Aorta (tissue), 5 donors: ENCODE results near the gene GALNT18. TPM values are rescaled to one million over a fixed set of nuclear protein-coding genes. Genes with fewer than 3 reads are reported as not detected.

Experiments used
- ATAC-seq: fragments of 200-7000 bp; cut with Tn5 transposase; one replicate; pipeline ENCODE4 v1.9.1; 2022; ENCODE audit warnings: moderate library complexity; ENCODE audit not compliant: low FRiP score
- DNase-seq, 2 donors: peaks; one replicate each; pipeline ENCODE4 v3.0.0-alpha.2; 2020
- H3K27ac ChIP-seq, 2 donors: one replicate each; pipeline ENCODE4 v1.5.1; 2013; ENCODE audit warnings: low read length in 2 of 2, mild to moderate bottlenecking in 2 of 2, moderate library complexity in 2 of 2, control low read depth in 1 of 2, inconsistent platforms in 1 of 2, low read depth in 1 of 2
- H3K27me3 ChIP-seq, 2 donors: one replicate each; pipeline ENCODE4 v1.6.1; 2013; ENCODE audit warnings: control low read depth in 1 of 2, low read length in 1 of 2, mild to moderate bottlenecking in 1 of 2, moderate library complexity in 1 of 2; ENCODE audit not compliant: insufficient read depth in 2 of 2, control insufficient read depth in 1 of 2
- H3K36me3 ChIP-seq, 2 donors: one replicate each; pipeline ENCODE4 v1.6.1; 2013; ENCODE audit warnings: control low read depth in 1 of 2, low read length in 1 of 2, mild to moderate bottlenecking in 1 of 2; ENCODE audit not compliant: insufficient read depth in 2 of 2, control insufficient read depth in 1 of 2
- H3K4me1 ChIP-seq, 2 donors: one replicate each; pipeline ENCODE4 v1.6.1; 2013; ENCODE audit warnings: low read length in 2 of 2, control low read depth in 1 of 2, mild to moderate bottlenecking in 1 of 2, moderate library complexity in 1 of 2; ENCODE audit not compliant: insufficient read depth in 2 of 2, control insufficient read depth in 1 of 2
- H3K4me3 ChIP-seq, 2 donors: one replicate each; pipeline ENCODE4 v1.5.1; 2013; ENCODE audit warnings: low read length in 2 of 2, control low read depth in 1 of 2, mild to moderate bottlenecking in 1 of 2
- H3K9me3 ChIP-seq: one replicate; pipeline ENCODE4 v1.6.1; 2013; ENCODE audit warnings: mild to moderate bottlenecking, low read length; ENCODE audit not compliant: control insufficient read depth
- WGBS, 2 donors: extraction: QIAGEN DNeasy Blood & Tissue Kit; methylation state at CpG; one replicate each; pipeline ENCODE4 v1.1.7; 2013; 5-methylcytosine and 5-hydroxymethylcytosine counted together
- intact Hi-C, 2 donors: fragments of 100-400 bp; cut with DNase I; formaldehyde crosslinking; loops; one replicate each; pipeline versions ENCODE4 v1.14.2 to v1.15.0; 2022
- polyA plus RNA-seq, 2 donors: library from polyadenylated mRNA; stranded (reverse); fragments of 200-250 nt; gene quantifications; one replicate each; pipeline ENCODE4 v1.2.3, GENCODE V29; 2013
- total RNA-seq, 2 donors: library from RNA; stranded (reverse); fragmentation: NEBNext Ultra II Directional; extraction: Animal tissue kit (Norgen Biotek cat#: 25700); gene quantifications; one replicate each; pipeline ENCODE4 v1.2.1, GENCODE V29; 2021
- donor health status: healthy with polysubstance abuse.
- donor health status: Bipolar disorder and iron deficiency.
- donor health status: DM: no; HTN: no; CAD: no.
- donor health status: DM: no; HTN: no; CAD: no.
- donor health status: DM: yes; HTN: yes; CAD: no.

GALNT18 gene
- total and polyA plus RNA-seq, 4 donors, result 5.3 to 60.6 (median 21.4) TPM

DNA sequence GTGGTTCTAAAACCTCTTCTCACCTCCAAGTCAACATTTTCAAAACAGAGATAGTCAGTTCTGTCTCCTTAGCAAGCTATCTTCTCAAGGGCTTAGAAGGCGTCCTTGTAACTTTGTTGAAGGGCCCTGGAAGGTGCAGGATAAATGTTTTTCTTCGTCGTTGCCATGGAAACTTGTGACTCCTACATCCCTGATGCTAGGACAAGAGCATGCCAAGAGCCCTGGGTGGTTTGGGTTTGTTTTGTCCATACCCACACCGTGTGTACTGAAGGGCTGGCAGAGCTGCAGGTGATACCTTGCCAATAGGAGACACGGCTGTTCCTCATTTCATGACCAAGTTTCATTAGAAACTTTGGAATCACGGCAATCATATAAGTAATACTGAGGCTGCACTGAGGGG lies 81.6 kb downstream of the GALNT18 start:
- 68 to 70% methylated on average over 6 of the region's 6 CpGs for WGBS, 2 donors
- no peak overlapping the region for H3K4me3 ChIP-seq
- no peaks in the 10 kb centered on the region for H3K27me3 ChIP-seq
- ATAC-seq (no peak), DNase-seq (no peak)
- no peaks in the 10 kb centered on the region for H3K9me3 ChIP-seq
- intact Hi-C loops, result no loop called here
- H3K36me3 ChIP-seq, result no peaks in the 10 kb centered on the region
- peaks cover 0 to 1% of the 10 kb centered on the region in 2 donors for H3K4me1 ChIP-seq
- H3K27ac ChIP-seq, result no peak overlapping the region

DNA sequence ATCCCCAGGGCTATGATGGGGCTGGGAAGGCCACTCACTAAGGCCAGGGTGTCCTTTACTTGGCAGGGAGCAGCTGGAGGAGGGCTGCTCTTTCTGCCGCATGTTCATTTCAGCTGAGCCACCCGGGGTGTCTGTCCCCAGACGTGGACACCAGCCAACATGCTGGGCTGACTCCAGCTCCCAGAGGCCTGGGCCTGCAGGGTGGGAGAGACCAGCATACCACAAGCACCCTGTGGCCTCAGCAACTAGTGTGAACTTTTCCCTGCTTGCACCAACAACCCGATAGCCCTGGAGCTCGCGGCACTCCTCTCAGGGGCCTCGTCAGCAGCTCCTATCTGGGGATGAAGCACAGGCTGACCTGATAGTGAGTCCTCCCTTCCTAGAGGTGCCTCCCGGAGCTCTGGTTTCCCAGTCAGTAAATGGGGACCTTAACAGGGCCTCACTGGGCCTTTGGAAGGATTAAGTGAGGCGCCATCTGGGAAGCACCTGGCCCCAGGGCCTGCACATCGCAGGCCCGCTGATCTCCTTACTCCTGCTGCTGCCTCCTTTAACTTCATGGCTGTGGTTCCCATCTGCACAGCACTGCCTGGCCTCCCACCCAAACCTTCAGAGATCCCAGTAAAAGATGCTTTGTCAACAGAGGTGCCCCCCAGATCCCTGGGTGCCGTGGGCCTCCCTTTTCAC lies 83.4 kb downstream of the GALNT18 start:
- intact Hi-C loops, result loop anchor here (5.0 to 10.0 kb wide), 2 partner anchors 84 to 86 kb away; partner anchors contain the start of gene GALNT18 (in 2 of the 2)
- Histone ChIP-seq H3K36me3 (no peaks in the 10 kb centered on the region), H3K27me3 (no peaks in the 10 kb centered on the region), H3K4me3 (no peak overlapping the region), H3K9me3 (no peaks in the 10 kb centered on the region), H3K4me1 (peaks cover 0 to 1% of the 10 kb centered on the region in 2 donors), H3K27ac (peak overlapping the region in 1 of 2 donors; percentile 15)
- DNase-seq (peak; percentile 73 to 87), ATAC-seq (peak; percentile 39)
- WGBS, 2 donors, result 26 to 34% methylated on average over 12 of the region's 12 CpGs

DNA sequence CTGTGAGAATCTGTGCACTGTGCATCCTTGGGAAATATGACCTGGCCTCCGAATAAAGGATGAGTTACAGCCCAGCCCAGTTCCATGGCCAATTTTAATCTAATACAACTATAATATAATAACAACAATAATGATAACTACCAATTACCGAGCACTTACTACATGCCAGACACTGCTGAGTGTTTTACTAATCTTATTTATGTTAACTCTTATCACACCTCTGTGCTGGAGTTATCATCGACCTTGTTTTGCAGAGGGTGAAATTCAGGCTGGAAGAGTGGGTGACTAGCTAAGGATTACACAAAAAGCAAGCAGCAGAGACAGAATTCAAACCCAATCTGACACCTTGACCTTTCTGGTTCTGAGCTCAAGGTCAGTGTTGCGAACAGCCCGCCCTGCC lies 83.9 kb downstream of the GALNT18 start:
- intact Hi-C loops, result loop anchor here (5.0 to 10.0 kb wide), 2 partner anchors 84 to 87 kb away; partner anchors contain the start of gene GALNT18 (in 2 of the 2)

DNA sequence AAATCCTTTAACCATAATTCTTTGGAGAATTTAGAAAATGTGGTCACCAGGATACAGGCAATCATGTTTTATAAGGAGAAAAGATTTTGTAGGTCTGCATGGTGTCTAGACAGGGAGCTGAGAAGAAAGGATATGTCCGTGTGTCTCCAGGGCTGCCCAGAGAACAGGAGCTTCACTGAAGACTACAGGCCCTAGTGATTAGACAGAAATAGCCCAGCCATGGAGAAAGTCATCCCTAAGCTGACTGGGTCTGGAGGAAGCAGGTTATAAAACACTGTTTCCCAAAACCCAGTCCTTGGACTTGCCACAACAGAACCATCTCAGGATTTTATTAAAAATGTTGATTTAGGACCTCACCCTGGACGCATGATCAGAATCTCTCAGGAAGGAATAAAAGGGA lies 84.4 kb downstream of the GALNT18 start:
- H3K27me3 ChIP-seq, result no peaks in the 10 kb centered on the region
- H3K9me3 ChIP-seq, result no peaks in the 10 kb centered on the region
- no peaks in the 10 kb centered on the region for H3K36me3 ChIP-seq
- no peak for ATAC-seq
- no peak for DNase-seq
- intact Hi-C loops, result loop anchor here (5.0 to 10.0 kb wide), 2 partner anchors 85 to 87 kb away; partner anchors contain the start of gene GALNT18 (in 2 of the 2)
- H3K4me3 ChIP-seq, result no peak overlapping the region
- H3K27ac ChIP-seq, result no peak overlapping the region
- H3K4me1 ChIP-seq, result peaks cover 0 to 3% of the 10 kb centered on the region in 2 donors
- WGBS, 2 donors, result 0 to 8% methylated on average over 2 of the region's 2 CpGs

More for the DNA sequence above, 83.9 kb downstream of the GALNT18 start:
- no peak overlapping the region for H3K4me3 ChIP-seq
- no peaks in the 10 kb centered on the region for H3K9me3 ChIP-seq
- 23 to 24% methylated on average over 5 of the region's 5 CpGs for WGBS, 2 donors
- no peaks in the 10 kb centered on the region for H3K27me3 ChIP-seq
- ATAC-seq (no peak), DNase-seq (no peak)
- peaks cover 0 to 3% of the 10 kb centered on the region in 2 donors for H3K4me1 ChIP-seq
- no peak overlapping the region for H3K27ac ChIP-seq
- no peaks in the 10 kb centered on the region for H3K36me3 ChIP-seq

DNA sequence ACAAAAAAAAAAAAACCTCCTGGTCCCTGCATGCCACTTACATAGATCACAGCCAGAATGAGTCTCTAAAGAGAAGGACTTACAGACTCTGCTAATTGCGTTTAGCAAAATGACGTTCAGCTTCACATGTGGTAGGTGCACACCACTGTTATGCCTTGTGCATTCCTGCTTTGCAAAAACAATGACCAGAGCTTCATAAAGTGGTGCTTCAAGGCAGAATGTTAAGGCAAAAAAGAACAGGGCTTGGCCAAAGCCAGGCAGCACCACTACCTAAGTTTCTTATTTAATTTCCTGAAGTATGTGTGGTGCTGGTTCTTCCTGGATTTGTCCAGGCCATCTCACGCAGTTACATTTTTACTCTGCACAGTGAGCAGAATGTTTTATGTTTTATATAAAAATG lies 85.2 kb downstream of the GALNT18 start:
- Histone ChIP-seq H3K4me1 (peaks cover 0 to 3% of the 10 kb centered on the region in 2 donors), H3K27me3 (no peaks in the 10 kb centered on the region), H3K4me3 (no peak overlapping the region), H3K9me3 (no peaks in the 10 kb centered on the region), H3K36me3 (no peaks in the 10 kb centered on the region), H3K27ac (no peak overlapping the region)
- intact Hi-C loops, result loop anchor here (5.0 to 10.0 kb wide), 2 partner anchors 86 to 88 kb away; partner anchors contain the start of gene GALNT18 (in 2 of the 2)
- 38 to 48% methylated on average over 3 of the region's 3 CpGs for WGBS, 2 donors
- DNase-seq (no peak), ATAC-seq (no peak)

DNA sequence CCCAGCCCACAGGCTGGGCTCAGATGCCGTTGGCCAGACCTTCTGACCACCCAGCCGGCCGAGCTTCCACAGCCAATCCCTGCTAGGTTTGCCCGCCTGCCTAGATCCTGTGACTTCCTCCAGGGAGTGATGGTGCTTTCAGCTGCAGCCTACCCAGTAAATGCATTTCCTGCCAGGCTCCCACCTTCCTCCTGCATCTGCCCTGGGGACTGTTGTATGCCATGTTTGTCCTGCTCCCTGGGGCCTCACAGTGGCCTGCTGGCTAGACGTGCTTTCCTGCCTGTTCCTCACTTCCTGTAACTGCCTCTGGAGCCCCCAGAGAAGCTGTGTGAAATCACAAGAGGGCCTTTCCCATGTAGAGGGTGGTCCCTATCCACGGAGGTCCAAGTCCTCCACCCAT lies 86.2 kb downstream of the GALNT18 start:
- no peaks in the 10 kb centered on the region for H3K9me3 ChIP-seq
- 49 to 56% methylated on average over 6 of the region's 6 CpGs for WGBS, 2 donors
- peaks cover 0 to 3% of the 10 kb centered on the region in 2 donors for H3K4me1 ChIP-seq
- no peak for DNase-seq
- peak; percentile 1 for ATAC-seq
- intact Hi-C loops, result loop anchor here (5.0 to 10.0 kb wide), 2 partner anchors 87 to 89 kb away; partner anchors contain the start of gene GALNT18 (in 2 of the 2)
- H3K27me3 ChIP-seq, result no peaks in the 10 kb centered on the region
- peak overlapping the region in 1 of 2 donors; percentile 2 for H3K27ac ChIP-seq
- H3K4me3 ChIP-seq, result no peak overlapping the region
- H3K36me3 ChIP-seq, result no peaks in the 10 kb centered on the region

DNA sequence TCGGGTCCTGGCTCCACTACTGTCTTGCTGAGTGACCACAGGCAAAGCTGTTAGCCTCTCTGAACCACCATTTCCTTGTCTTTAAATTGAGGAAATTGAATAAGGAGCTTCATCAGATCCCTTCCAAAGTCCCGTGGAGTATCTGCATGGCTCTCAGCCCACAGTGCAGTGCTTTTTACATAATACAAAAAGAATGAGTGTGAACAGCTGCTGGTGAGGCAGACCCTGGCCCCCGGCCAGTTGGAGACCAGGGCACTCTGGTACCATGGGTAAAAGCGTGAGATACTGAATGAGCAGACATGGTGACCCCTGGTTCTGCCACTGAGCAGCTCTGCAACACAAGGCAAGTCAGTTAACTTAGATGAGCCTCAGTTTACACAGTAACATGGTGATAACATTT lies 86.8 kb downstream of the GALNT18 start:
- no peak overlapping the region for H3K27ac ChIP-seq
- intact Hi-C loops, result loop anchor here (5.0 to 10.0 kb wide), 2 partner anchors 87 to 90 kb away; partner anchors contain the start of gene GALNT18 (in 2 of the 2)
- DNase-seq (peak; percentile 70 to 88), ATAC-seq (no peak)
- 4% methylated on average over 4 of the region's 4 CpGs for WGBS, 2 donors
- H3K4me1 ChIP-seq, result peaks cover 0 to 3% of the 10 kb centered on the region in 2 donors
- no peaks in the 10 kb centered on the region for H3K36me3 ChIP-seq
- no peaks in the 10 kb centered on the region for H3K27me3 ChIP-seq
- H3K9me3 ChIP-seq, result no peaks in the 10 kb centered on the region
- no peak overlapping the region for H3K4me3 ChIP-seq

DNA sequence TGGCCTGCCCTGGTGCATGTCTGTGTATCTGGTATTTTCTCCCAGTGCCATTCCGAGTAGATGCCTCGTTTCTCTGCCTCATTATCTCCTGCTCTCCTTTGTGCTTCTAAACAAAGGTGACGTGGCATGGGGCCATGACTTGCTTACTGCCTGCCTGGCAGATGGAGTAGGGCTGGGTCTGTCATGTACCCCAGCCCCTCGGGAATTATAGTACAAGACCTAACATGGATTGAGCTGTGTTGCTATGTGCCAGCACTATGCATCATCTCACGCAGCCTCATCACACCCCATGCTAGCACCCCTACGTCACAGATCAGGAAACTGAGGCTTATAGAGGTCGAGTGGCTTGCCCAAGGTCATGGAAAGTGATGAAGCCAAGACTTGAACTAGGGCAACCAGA lies 88.1 kb downstream of the GALNT18 start:
- H3K4me3 ChIP-seq, result no peak overlapping the region
- intact Hi-C loops, result loop anchor here in 1 of 2 donors (10.0 kb wide), 1 partner anchor 91 kb away; the partner anchor contains the start of gene GALNT18
- H3K27ac ChIP-seq, result no peak overlapping the region
- ATAC-seq, result no peak
- H3K9me3 ChIP-seq, result no peaks in the 10 kb centered on the region
- H3K36me3 ChIP-seq, result no peaks in the 10 kb centered on the region
- no peaks in the 10 kb centered on the region for H3K27me3 ChIP-seq
- no peak for DNase-seq
- WGBS, 2 donors, result 49 to 51% methylated on average over 7 of the region's 7 CpGs
- H3K4me1 ChIP-seq, result peaks cover 0 to 2% of the 10 kb centered on the region in 2 donors
